Muscle layer of duodenum (tissue), 2 donors: ENCODE results near the gene WASF2.
A peak's percentile ranks its signal among the peaks of the same experiment; 100 is the strongest.
"Not testable (repeated sequence)": the region's sequence is repeated elsewhere in the genome, so short reads cannot be mapped to it uniquely, and the experiment has no call there.

ENCODE experiments used
- H3K27ac ChIP-seq: one replicate; pipeline ENCODE4 v1.7.0; 2013; ENCODE audit warnings: mild to moderate bottlenecking, low read length
- H3K27me3 ChIP-seq: one replicate; pipeline ENCODE4 v1.7.0; 2013; ENCODE audit warnings: low read depth, mild to moderate bottlenecking, control low read depth, low read length
- H3K36me3 ChIP-seq, 2 donors: one replicate each; pipeline ENCODE4 v1.7.0; 2013; ENCODE audit warnings: low read length in 2 of 2, control low read depth in 1 of 2, mild to moderate bottlenecking in 1 of 2; ENCODE audit not compliant: insufficient read depth in 2 of 2, control insufficient read depth in 1 of 2
- H3K4me1 ChIP-seq, 2 donors: one replicate each; pipeline ENCODE4 v1.7.0; 2013; ENCODE audit warnings: low read length in 2 of 2, mild to moderate bottlenecking in 2 of 2, control low read depth in 1 of 2, moderate library complexity in 1 of 2; ENCODE audit not compliant: insufficient read depth in 2 of 2, control insufficient read depth in 1 of 2
- H3K4me3 ChIP-seq, 2 donors: one replicate each; pipeline ENCODE4 v1.7.0; 2013; ENCODE audit warnings: low read length in 2 of 2, low read depth in 1 of 2, mild to moderate bottlenecking in 1 of 2
- H3K9me3 ChIP-seq, 2 donors: one replicate each; pipeline ENCODE4 v1.7.0; 2013; ENCODE audit warnings: low read length in 2 of 2, control low read depth in 1 of 2, mild to moderate bottlenecking in 1 of 2; ENCODE audit not compliant: control insufficient read depth in 1 of 2
- donor health status: healthy.

WASF2 gene

GRCh38 chr1:27445177-27445936 lies 44.6 kb downstream of the WASF2 start:
- Histone ChIP-seq H3K4me1 (peaks cover 0 to 38% of the 10 kb centered on the region in 2 donors), H3K9me3 (no peaks in the 10 kb centered on the region), H3K27me3 (no peaks in the 10 kb centered on the region), H3K27ac (peak overlapping the region; percentile 19), H3K4me3 (no peak overlapping the region), H3K36me3 (peaks cover 0 to 4% of the 10 kb centered on the region in 2 donors)

GRCh38 chr1:27444632-27445031 lies 45.3 kb downstream of the WASF2 start:
- Histone ChIP-seq H3K4me1 (peaks cover 0 to 38% of the 10 kb centered on the region in 2 donors), H3K9me3 (no peaks in the 10 kb centered on the region), H3K36me3 (peaks cover 0 to 4% of the 10 kb centered on the region in 2 donors), H3K27ac (no peak overlapping the region), H3K4me3 (no peak overlapping the region), H3K27me3 (no peaks in the 10 kb centered on the region)

GRCh38 chr1:27439150-27439549 lies 50.8 kb downstream of the WASF2 start:
- Histone ChIP-seq H3K27ac (no peak overlapping the region), H3K9me3 (no peaks in the 10 kb centered on the region), H3K27me3 (no peaks in the 10 kb centered on the region), H3K4me1 (peaks cover 44 to 48% of the 10 kb centered on the region in 2 donors), H3K36me3 (no peaks in the 10 kb centered on the region), H3K4me3 (no peak overlapping the region)

GRCh38 chr1:27438621-27439061 lies 51.3 kb downstream of the WASF2 start:
- Histone ChIP-seq H3K4me3 (no peak overlapping the region), H3K27me3 (no peaks in the 10 kb centered on the region), H3K27ac (peak overlapping the region; percentile 85), H3K4me1 (peaks cover 48 to 49% of the 10 kb centered on the region in 2 donors), H3K9me3 (no peaks in the 10 kb centered on the region), H3K36me3 (no peaks in the 10 kb centered on the region)

GRCh38 chr1:27436204-27437159 lies 53.5 kb downstream of the WASF2 start:
- peak overlapping the region; percentile 85 for H3K27ac ChIP-seq
- H3K4me1 ChIP-seq = peaks cover 57 to 64% of the 10 kb centered on the region in 2 donors
- no peaks in the 10 kb centered on the region for H3K9me3 ChIP-seq
- H3K4me3 ChIP-seq = peak overlapping the region; percentile 3 to 48
- H3K36me3 ChIP-seq = no peaks in the 10 kb centered on the region
- H3K27me3 ChIP-seq = no peaks in the 10 kb centered on the region

- H3K27ac ChIP-seq = peak overlapping the region; percentile 85
- no peak overlapping the region for H3K4me3 ChIP-seq
- H3K9me3 ChIP-seq = no peaks in the 10 kb centered on the region
- H3K36me3 ChIP-seq = no peaks in the 10 kb centered on the region
- no peaks in the 10 kb centered on the region for H3K27me3 ChIP-seq
- H3K4me1 ChIP-seq = peaks cover 64 to 72% of the 10 kb centered on the region in 2 donors
Measured at GRCh38 chr1:27435566-27436203, 54.3 kb downstream of the WASF2 start.

GRCh38 chr1:27433706-27434105 lies 56.3 kb downstream of the WASF2 start:
- no peak overlapping the region for H3K4me3 ChIP-seq
- H3K4me1 ChIP-seq = peaks cover 57 to 88% of the 10 kb centered on the region in 2 donors
- H3K27me3 ChIP-seq = no peaks in the 10 kb centered on the region
- H3K9me3 ChIP-seq = no peaks in the 10 kb centered on the region
- H3K27ac ChIP-seq = no peak overlapping the region
- no peaks in the 10 kb centered on the region for H3K36me3 ChIP-seq

- H3K27ac ChIP-seq, H3K27me3 ChIP-seq, H3K9me3 ChIP-seq, H3K4me3 ChIP-seq, H3K36me3 ChIP-seq: not testable (repeated sequence)
- H3K4me1 ChIP-seq = peaks cover 56 to 88% of the 10 kb centered on the region in 2 donors
Measured at GRCh38 chr1:27432725-27433124, 57.2 kb downstream of the WASF2 start.

- peak overlapping the region; percentile 47 for H3K27ac ChIP-seq
- H3K4me1 ChIP-seq = peaks cover 47 to 89% of the 10 kb centered on the region in 2 donors
- H3K36me3 ChIP-seq = peaks cover 0 to 4% of the 10 kb centered on the region in 2 donors
- no peaks in the 10 kb centered on the region for H3K27me3 ChIP-seq
- H3K4me3 ChIP-seq = peak overlapping the region in 1 of 2 donors; percentile 0
- H3K9me3 ChIP-seq = no peaks in the 10 kb centered on the region
Measured at GRCh38 chr1:27431601-27431940, 58.4 kb downstream of the WASF2 start.

GRCh38 chr1:27430903-27431600 lies 58.9 kb downstream of the WASF2 start:
- H3K27ac ChIP-seq = peak overlapping the region; percentile 47
- peak overlapping the region in 1 of 2 donors; percentile 0 for H3K4me3 ChIP-seq
- H3K9me3 ChIP-seq = no peaks in the 10 kb centered on the region
- H3K36me3 ChIP-seq = peaks cover 0 to 4% of the 10 kb centered on the region in 2 donors
- peaks cover 43 to 84% of the 10 kb centered on the region in 2 donors for H3K4me1 ChIP-seq
- H3K27me3 ChIP-seq = no peaks in the 10 kb centered on the region
